Measurements from ENCODE around the gene KLF6. TPM values are rescaled to one million over a fixed set of nuclear protein-coding genes. Genes with fewer than 3 reads are reported as not detected.

KLF6 gene
- total and polyA plus RNA-seq, 2 of the 4 experiments (the other 2 are of a cell fraction): 69.0 to 123 TPM

DNA sequence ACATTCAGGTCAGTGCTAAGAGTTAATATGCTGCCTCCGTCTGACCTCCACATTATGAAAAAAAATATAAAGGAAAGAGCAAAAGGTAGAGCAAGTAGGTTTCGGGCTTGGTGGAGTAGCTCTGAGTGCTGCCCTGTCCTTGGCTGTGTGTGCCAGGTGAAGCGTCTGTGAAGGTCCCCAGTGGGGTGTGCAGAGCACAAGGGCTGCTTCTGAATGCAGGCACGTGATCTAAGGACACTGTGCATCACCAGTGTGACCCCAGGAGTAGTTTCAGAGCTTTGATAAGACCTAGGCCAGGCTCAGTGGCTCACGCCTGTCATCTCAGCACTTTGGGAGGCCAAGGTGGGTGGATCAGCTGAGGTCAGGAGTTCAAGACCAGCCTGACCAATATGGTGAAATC is 36.0 kb downstream of the KLF6 start:
- H4K5ac ChIP-seq (ENCODE audit: low read depth, low read length): no peak overlapping the region
- peak overlapping the region in 1 of 2 experiments; percentile 61; a peak in 1 of 4 replicates for H4K8ac ChIP-seq (ENCODE audit: low read depth in 2 of 2, low read length in 2 of 2)
- no peak overlapping the region for H3K9ac ChIP-seq (ENCODE audit: low read depth, low read length)
- CTCF ChIA-PET: no interaction called here
- DNase-seq (no peak), ATAC-seq (ENCODE audit: low read depth) (no peak)
- H3K4ac ChIP-seq (ENCODE audit: low read depth, low read length): peak overlapping the region; percentile 82
- H3K4me3 ChIP-seq (ENCODE audit: insufficient read depth, low read depth, low read length): no peak overlapping the region
- TF ChIP-seq, protein P1, sequence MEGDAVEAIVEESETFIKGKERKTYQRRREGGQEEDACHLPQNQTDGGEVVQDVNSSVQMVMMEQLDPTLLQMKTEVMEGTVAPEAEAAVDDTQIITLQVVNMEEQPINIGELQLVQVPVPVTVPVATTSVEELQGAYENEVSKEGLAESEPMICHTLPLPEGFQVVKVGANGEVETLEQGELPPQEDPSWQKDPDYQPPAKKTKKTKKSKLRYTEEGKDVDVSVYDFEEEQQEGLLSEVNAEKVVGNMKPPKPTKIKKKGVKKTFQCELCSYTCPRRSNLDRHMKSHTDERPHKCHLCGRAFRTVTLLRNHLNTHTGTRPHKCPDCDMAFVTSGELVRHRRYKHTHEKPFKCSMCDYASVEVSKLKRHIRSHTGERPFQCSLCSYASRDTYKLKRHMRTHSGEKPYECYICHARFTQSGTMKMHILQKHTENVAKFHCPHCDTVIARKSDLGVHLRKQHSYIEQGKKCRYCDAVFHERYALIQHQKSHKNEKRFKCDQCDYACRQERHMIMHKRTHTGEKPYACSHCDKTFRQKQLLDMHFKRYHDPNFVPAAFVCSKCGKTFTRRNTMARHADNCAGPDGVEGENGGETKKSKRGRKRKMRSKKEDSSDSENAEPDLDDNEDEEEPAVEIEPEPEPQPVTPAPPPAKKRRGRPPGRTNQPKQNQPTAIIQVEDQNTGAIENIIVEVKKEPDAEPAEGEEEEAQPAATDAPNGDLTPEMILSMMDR (conservative IDR thresholded peaks at IDR 0.05; ENCODE audit: low read depth, low read length): no peak
- no peak for TF ChIP-seq CHD1 (IDR thresholded peaks at IDR 0.05; ENCODE audit: low read depth, low read length)
- TF ChIP-seq BHLHE40 (IDR thresholded peaks at IDR 0.05; ENCODE audit: low read depth, low read length): no peak
- TF ChIP-seq ELK1 (IDR thresholded peaks at IDR 0.05; ENCODE audit: borderline replicate concordance, low read depth, low read length): no peak
- no peak for TF ChIP-seq MAZ (IDR thresholded peaks at IDR 0.05; ENCODE audit: borderline replicate concordance, low read depth, low read length)
- no peak for TF ChIP-seq CEBPB (IDR thresholded peaks at IDR 0.05; ENCODE audit: low read depth, low read length)
- no peak for TF ChIP-seq RAD21 (IDR thresholded peaks at IDR 0.05; ENCODE audit: low read length)
- no peak for TF ChIP-seq SMC3 (IDR thresholded peaks at IDR 0.05; ENCODE audit: low read depth, low read length)
- no CpG with 5 or more reads among the region's 5 CpGs for WGBS, 2 experiments (ENCODE audit: extremely low coverage in 2 of 2, insufficient read length in 1 of 2)
- H3K4me1 ChIP-seq (ENCODE audit: control insufficient read depth, insufficient read depth, low read length): peaks cover 11% of the 10 kb centered on the region
- peaks cover 4% of the 10 kb centered on the region; the same call in 1 of the 2 replicates for H3K9me1 ChIP-seq (ENCODE audit: insufficient read depth, low read length)
- BruUV-seq (replicated peaks): no TSS peak
- no peaks in the 10 kb centered on the region for H3K27me3 ChIP-seq (ENCODE audit: control insufficient read depth, insufficient read depth, low read length)
- H3K23ac ChIP-seq (ENCODE audit: low read depth, low read length): peak overlapping the region; percentile 20; the same call in 1 of the 2 replicates
- no peak overlapping the region for H3K4me2 ChIP-seq (ENCODE audit: low read depth, low read length)
- H2BK20ac ChIP-seq (ENCODE audit: low read depth, low read length): peak overlapping the region; percentile 67; the same call in 1 of the 2 replicates
- H4K20me1 ChIP-seq (ENCODE audit: insufficient read depth, low read length): no peaks in the 10 kb centered on the region
- H3K18ac ChIP-seq (ENCODE audit: low read depth, low read length): peak overlapping the region; percentile 81
- H2BK120ac ChIP-seq (ENCODE audit: low read depth, low read length): peak overlapping the region; percentile 62; the same call in 1 of the 2 replicates
- intact Hi-C loops (cut with micrococcal nuclease) (no loop called here), dilution Hi-C loops (cut with HindIII; ENCODE audit: low sequenced_read_pairs, unreplicated experiment) (no loop called here), in situ Hi-C loops (cut with MboI; ENCODE audit: low sequenced_read_pairs) (no loop called here)
- H2AK9ac ChIP-seq (replicated peaks; ENCODE audit: low read depth, low read length, poor library complexity): no peak overlapping the region
- no peaks in the 10 kb centered on the region; a peak in 1 of 4 replicates for H3K79me1 ChIP-seq (ENCODE audit: low read depth in 1 of 2, low read length in 2 of 2)
- peak overlapping the region; percentile 34 for H2AFZ ChIP-seq (replicated peaks; ENCODE audit: low read length, poor library complexity)
- peak overlapping the region; percentile 94; the same call in 1 of the 3 replicates for H2BK15ac ChIP-seq (ENCODE audit: low read depth, low read length)
- H2AK5ac ChIP-seq (ENCODE audit: low read depth, low read length): peak overlapping the region; percentile 77; the same call in 1 of the 2 replicates
- POLR2A ChIA-PET (ENCODE audit: unreplicated experiment): no interaction called here
- H3K14ac ChIP-seq (replicated peaks; ENCODE audit: low read depth, low read length): peak overlapping the region; percentile 74
- H3K56ac ChIP-seq (ENCODE audit: extremely low read depth, insufficient read depth, low read length): no peak overlapping the region
- H4K91ac ChIP-seq (ENCODE audit: insufficient read depth, low read depth, low read length): peak overlapping the region; percentile 72
- H3K27ac ChIP-seq (ENCODE audit: insufficient read depth, low read length): no peak overlapping the region
- H3K9me3 ChIP-seq (ENCODE audit: control insufficient read depth, insufficient read depth, low read length): no peaks in the 10 kb centered on the region
- no peak overlapping the region for H2BK5ac ChIP-seq (ENCODE audit: low read depth, low read length, poor library complexity, severe bottlenecking)
- H3K36me3 ChIP-seq (ENCODE audit: control insufficient read depth, insufficient read depth, low read length): no peaks in the 10 kb centered on the region
